HG02642 (cell line): Measurements from ENCODE around the gene PPP1R13B.

ENCODE experiments used
- ATAC-seq: cut with Tn5 transposase; IDR thresholded peaks from one replicate; pipeline ENCODE4 v1.9.1; 2021; ENCODE audit warnings: mild to moderate bottlenecking; ENCODE audit not compliant: unreplicated experiment, poor library complexity

PPP1R13B gene

DNA sequence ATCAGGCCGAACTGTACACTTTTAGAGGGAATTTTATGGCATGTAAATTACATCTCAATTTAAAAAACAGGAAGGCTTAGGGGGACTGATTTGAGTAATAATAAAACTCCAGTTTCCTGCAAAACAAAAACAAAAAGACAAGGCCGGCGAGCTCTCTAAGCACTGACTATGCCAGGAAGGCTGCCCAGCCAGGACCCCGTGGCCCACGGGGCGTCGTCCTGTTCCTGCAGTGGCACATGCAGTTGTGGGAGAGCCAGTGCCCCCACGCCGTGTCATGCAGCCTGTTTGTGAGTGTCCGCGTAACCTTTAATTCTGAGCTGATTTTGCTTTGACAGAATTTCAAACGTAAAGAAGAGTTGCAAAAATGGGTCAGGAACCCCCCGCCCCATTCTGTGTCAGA, 142.7 kb downstream of the PPP1R13B start:
- ATAC-seq = no peak

DNA sequence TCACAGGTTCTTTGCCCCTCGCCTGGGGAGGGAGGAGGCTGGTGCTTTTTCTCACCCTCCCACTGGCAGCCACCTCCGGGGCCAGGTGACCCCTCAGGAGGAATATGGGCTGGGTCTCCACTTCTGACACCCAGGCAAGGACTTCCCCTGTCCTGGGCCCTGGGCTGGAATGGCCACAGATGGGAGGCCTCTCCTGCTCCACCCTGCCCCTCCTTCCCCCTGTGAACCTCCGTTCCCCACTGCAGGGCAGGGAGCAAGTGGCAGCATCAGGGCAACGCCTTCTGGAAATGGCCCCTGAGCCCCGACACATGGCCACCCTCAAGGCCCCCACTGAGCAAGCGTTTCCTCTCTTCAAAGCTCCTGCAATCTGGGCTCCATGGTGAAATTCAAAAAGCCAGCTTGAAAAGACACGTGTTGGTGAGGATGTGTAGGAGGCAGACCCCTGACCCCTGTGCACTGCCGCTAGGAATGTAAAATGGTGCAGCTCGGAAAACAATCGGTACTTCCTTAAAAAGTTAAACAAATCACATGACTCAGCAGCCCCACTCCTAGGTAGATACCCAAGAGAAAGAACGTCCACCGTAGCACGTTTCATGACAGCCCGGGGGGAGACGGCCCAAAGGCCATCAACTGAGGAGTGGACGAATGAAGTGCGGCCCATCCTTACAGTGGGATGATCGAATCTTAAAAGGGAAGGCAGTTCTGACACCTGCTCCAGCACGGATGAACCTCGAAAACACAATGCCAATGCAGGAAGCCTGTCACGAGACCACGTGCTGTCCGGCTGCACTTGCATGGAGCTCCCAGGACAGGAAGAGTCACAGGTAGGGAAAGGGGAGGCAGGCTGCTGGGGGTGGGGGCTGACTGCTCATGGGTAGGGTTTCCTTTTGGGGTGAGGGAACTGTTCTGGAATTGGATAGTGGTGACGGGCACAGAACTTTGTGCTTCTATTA, 143.7 kb downstream of the PPP1R13B start:
- ATAC-seq = no peak

DNA sequence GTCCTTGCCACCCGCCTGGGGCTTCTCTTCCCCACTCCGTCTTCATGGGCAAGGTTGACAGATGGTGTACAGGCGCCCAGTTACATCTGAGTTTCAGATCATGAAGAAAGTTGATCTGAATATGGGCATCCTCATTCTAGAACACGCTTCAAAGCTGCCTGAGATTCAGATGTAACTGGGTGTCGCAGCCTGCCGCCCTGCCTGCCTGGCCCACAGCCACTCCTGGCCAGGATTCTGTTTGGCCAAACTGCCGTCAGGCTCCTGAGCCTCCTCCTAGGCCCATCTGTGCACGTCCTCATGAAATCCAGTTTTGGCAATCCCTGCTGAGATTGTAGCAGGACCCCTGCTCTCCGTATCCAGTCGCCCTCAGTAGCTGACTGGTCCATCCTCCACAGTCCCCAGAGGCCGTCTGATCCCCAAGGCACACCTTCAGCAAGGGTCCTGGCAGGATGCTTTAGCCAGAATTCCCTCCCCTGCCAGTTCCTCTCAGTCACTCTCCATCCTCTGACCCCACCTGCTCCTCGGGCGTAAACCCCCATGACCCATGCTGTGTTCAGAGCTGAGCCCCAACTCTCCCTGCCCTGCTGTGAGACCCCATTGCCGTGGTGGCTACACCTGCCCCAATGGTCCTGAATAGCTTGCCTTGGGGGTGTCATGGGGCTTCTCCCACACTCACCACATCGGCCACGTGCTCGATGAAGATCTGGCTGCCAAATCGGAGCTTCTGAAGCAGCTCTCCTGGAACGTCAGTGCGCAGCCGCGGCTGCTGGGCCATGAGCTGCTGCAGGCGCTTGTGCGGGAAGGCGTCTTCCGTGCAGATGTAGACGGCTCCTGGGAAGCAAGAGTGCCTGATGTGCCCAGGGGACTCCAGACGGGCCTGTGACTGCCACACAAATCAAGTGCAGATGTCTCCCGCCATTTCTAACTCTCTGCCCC, 144.6 kb downstream of the PPP1R13B start:
- no peak for ATAC-seq

DNA sequence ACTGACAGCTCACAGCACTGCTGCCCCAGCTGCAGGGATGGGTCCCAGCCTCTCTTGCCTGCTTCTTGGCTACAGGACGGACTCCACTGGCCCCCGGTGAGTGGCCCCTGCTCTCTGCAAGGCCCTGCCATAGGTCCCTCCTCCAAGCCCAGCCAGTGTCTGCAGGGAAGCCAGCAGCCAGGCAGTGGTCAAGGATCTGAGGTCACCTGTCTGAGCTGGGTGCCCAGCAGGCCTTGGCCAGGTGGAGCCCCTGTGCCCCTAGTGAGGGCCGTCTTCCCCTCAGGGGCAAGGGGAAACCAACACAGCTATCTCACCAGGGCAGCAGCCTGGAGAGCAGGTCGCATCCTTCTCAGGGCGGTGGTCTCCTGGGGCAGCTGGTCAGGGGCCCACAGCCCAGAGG, 145.3 kb downstream of the PPP1R13B start:
- ATAC-seq = no peak

DNA sequence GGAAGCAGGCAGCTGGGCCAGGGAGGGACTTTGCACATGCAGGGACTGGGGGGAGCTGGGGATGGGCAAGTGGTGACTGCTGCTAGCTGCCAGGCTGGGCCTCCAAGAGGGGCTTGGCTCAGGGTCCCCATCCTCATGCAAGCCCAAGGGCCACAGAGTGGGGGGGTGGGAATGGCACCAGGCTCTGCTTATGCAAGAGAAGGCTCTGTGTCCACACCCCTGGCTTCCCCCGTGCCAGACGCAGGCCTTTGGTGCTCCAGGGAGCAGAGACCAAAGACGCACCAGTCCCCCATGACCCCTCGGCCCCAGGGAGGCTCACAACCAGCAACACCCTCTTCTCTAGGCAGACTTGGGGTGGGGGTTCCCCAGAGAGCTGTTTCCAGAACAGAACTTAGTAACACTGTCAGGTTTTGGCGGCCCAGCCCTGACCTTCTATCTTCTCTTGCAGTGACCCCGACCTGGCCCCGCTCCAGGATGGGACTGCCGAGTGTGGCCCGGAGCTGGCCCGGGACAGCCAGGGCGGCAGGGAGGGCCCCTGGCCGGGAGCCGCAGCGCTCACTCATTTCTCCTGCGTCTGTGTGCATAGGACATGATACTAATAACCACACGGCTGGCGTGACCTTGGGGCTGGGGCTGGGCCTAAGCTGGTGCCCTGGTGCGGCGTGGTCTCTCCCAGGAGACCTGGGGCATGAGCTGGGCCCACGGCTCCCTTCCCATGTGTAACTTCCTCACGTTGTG, 146.5 kb downstream of the PPP1R13B start:
- ATAC-seq = no peak

DNA sequence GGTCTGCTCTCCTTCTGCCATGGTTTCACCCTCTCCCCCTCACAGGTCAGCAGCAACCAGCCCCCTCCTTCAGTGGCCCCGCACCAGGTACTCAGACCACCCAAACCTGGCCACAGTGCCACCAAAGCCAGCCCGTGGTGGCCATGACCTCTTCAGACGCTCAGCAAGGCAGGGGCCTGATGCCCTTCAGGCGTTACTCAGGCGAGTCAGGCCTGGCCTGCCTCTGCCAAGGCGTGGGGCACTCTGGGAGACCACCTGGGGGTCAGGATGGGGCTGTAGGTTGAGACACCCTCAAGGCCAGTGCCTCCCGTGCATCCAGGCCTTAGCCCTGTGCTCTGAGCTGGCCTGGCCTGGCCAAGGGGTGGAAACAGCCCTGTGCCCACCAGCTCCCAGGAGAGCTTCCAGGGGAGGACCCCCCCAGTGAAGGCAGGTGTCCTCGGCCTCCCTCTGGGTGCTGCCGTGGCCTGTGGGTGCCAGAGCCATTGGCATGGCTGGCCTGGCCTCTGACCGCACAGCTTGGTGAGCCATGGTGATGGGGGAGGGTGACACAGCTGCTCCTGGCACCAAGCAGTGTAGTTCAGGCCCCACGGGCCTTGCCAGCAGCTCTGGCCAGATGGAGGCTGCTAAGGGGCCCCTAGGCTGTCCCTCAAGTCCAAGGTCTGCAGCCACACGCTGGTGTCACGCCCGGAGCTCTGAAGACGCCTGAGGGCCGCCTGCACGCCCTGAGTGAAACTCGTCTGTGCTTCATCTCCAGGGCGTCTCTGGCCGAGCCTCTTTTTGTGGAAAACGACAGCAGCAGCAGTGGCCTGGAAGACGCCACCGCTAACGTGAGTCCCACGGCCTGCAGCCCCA, 147.2 kb downstream of the PPP1R13B start:
- ATAC-seq = no peak

DNA sequence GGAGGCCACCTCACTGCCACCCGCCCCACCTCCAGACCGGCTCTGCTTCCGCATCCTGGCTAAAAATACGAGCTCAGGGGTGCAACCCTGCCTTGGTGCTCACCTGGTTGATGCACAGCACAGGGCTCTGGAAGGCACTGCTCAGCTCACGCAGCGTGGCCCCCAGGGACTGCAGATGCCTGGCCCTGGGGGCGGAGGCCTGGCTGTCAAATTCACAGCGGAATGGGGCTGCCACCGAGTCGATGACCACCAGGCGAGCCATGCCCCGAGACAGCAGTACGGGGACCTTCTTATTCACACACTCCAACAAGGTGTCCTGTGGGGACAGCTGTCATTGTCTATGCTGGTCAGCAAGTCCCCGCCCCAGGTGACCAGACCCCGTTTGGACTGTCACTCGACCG, 148.1 kb downstream of the PPP1R13B start:
- ATAC-seq = no peak

DNA sequence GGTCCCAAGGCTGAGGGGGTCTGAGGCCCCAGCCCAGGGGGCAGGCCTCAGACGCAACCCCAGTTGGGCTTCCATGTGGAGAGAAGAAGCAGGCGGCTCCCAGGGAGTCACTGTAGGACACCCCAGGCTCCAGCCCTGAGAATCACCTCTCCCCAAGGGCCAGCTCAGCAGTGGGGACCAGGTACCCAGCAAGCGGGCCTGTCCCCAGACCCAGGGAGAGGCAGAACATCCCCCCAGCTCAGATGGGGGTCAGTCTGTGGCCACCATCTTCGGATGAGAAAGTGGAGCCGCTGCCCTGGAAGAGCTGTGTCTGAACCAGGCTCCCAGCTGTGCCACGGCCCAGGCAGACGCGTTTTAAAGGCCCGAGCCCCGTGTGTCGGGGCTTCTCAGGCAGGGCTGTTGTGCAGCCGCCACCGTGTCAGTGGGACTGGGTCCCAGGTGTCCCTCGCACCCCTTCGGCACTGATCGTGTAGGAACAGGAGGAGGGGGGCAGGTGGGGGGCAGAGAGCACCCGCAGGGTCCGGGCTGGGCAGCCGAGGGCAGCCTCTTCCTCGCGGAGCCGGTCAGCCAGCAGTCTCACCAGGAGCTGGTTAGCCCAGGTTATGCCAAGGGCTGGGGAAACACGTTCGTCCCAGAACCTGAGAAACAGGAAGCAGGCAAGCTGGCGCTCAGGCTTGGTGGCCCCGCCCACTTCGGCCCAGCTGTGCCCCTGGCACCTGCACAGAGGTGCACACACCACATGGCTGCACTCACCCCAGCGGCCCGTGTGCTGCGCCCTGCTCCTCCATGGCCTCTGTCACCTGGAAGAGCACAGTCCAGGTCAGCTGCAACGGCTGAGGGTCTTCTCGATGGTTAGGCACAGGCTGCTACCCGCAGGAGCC, 148.8 kb downstream of the PPP1R13B start:
- no peak for ATAC-seq

DNA sequence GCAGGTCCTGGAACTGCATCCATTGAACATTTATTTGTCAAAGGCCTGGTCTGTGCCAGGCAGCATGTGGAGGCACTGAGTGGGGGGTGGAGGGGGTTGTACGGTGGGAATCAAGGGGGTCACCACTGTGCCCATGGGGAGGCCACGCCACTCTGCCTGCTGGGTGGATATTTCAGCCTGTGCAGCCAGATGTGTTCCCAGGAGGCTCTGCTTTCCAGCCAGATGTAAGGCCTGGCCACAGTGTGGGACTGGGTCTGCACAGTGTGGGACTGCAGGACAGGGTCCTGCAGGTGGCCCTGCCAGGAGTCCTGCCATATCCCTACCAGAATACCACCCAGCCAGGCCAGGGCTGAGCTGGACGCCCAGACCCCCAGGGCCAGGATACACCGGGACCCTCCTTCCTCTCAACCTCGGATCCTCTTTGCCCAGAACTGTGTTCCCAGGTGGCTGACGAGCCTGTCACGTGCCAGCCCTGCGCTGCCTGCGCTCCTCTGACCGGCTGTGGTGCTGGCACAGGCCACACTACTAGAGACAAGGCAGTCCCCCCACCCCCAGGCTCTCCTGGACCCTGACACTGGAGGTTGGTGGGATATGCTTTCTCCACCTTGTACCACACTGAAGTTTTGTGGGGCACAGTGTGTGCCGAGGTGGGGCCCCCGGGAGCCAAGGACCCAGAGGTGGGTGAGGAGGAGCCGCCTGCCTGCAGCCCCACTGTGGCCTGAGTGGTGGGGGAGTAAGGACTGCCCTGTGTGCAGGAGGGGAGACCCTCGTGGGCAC, 149.6 kb downstream of the PPP1R13B start:
- ATAC-seq = no peak

DNA sequence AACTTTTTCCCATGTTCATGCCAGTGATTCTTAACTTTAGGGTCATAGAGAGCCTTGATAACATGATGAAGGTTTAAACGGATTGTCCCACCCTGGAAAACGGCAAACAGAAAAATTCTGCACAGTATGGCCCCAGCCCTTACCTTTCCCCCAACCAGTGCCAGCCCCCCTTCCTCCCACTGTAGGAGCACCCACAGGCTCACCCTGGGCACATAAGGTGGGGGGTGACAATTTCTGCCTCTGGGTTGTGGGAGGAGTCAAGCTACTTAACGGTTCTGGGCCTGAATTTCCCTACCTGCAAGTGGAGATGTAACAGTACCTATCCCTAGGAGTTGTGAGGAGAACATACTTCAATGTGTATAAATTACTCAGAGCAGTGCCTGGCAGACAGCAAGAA, 150.2 kb downstream of the PPP1R13B start:
- ATAC-seq = no peak

DNA sequence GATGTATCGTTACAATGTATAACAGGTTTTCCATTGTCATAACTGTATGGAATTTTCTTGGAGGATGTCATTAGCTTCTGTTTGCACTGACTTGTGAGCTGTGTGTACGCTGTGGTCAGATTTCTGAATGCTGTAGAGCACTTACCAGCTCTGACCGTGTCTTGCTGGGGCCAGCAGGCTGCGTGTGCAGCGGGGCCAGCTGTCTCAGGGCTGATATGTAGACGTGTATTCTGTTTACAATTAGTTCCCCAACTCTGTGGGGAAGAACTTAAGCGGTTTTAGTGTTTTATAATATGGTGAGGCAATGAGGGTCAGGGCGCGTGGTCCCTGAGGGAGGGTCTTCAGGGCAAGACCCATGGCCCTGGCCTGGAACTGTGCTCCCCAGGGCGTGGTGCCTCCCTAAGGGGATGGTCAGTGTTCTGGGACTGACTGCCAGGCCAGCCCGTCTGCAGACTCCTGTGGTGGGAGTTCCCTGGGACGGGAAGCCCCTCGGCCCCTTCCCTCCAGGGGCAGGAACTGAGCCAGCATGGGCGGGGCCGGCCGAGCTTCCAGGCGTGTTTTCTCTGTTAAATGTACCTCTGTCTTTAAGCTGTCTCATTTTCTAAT, 150.8 kb downstream of the PPP1R13B start:
- ATAC-seq = no peak

DNA sequence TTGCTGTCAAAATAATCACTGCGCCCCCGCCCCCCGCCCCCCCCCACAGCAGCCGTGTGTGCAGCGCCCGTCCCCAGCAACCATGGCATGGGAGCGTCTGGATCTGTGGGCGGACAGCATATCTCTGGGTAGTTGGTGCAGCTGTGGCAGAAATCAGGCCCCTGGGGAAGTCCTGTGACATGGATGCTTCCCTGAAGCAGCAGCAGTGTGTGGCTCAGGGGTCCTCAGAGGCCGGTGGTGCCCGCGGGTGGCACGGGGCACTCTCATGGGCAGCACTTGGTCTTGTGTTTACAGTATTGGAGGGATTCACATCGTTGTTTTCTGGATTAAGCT, 151.3 kb downstream of the PPP1R13B start:
- ATAC-seq = no peak

DNA sequence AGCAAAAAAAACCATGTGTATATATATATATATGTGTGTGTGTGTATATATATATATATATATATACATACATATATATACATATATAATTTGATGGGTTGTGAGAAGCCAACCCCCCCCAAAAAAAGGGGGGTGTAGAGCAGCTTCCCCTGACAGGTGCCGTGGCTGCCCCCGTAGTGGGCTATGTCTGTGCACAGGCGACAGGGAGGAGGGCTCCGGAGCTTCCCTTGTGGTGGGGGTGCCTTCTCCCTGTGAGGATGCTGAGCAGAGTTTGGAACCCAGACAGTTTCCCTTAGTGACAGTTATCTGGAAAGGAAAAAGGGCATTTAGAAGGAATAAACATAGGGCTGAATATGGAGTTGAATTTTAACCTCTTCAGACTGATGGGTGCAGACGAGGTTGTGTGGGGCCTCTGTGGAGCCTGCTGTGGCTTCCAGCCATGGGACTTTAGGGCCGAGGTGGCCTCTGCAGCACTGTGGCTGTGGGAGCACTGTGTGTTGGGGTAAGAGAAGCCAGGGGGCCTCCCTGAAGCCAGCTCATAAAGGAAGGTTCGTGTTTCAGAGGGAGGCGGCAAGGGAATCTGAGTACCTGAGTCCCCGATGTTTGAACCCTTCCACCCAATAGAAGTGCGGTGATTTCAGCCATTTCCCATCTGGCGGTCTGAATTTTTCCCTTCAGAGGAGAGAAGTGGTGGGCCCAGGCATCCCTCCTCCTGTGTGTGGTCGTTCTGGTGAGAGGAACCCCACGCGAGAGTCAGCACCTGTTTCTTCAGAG, 151.9 kb downstream of the PPP1R13B start:
- no peak for ATAC-seq

DNA sequence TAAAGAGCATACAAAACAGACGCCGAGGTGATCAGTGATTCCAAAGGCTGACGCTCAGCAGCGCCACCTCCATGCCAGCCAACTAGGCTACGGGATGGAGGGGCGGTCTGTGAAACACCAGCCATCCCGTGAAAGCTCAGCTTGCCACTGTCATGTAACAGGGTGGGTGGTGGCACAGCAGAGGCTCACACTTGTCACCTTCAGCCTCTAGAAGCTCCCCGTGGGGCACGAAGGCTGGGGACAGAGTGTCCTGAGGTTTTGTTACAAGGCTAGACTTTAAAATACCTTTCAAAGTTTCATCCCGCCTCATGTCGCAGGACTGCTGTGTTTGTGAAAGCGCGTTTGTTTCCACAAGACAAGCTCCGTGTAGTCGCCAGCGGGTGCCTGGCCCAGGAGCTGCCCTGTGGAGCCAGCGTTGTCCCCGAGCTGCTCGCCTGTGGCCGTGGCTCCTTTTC, 152.8 kb downstream of the PPP1R13B start:
- ATAC-seq = no peak

DNA sequence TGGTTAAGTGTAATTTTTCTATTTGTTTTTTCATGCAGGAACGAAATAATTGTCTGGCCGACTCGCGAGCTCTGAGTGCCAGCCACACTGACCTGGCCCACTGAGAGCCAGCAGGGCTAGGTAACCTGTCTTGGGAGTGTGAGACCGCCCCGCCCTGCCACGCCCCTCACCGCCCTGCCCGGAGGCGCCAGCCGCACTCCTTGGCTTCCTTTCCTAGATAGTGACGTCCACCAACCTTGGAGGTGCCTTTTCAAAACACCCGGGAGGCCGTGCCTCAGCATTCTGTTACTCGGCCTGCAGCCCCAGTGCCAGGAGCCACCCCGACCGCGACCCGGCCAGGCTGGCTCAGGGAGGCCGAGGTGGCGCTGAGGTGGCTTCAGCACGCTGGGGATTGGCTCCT, 153.9 kb downstream of the PPP1R13B start:
- ATAC-seq = no peak

DNA sequence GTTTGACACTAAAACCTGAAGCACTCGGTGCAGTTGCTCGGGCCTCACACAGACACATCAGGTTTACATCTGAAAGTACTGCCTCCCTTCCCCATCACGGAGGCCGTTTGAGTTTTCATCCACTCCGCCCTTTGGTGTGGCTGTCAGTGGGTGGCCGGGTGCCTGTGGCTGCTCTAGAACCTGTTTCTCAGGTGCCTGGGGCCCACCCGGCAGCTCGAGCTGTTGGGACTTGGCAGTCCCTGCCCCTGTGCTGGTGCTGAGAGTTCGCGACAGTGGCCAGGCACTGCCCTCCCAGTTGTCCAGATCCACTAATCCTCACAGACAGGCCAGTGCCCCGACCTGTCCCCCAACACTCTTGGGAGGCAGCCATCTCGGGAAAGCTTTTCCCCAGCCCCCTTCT, 154.5 kb downstream of the PPP1R13B start:
- no peak for ATAC-seq

DNA sequence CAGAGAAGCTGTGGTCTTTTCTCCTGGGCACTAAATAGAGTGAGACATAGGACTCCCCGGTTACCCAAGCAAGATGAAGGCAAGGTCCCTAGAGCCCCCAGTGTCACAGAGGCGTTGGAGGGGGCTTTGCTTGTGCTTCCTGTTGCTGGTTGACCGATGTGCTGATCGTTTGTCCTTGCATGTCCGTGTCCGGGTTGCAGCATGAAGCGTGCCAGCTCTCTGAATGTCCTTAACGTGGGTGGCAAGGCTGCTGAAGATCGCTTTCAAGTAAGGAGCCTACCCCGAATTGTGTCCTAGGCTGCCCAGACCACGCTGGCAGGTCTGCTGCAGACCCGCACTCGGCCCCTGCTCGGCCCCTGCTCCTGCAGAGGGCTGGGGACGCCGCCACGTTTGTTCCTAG, 155.2 kb downstream of the PPP1R13B start:
- ATAC-seq = peak; percentile 24
